GM12878 (cell line): ENCODE results near the gene GID8.

Experiments
- BMI1 ChIP-seq: fragments of 450-650 bp; IDR thresholded peaks from 2 replicates; pipeline ENCODE4 v1.6.1; 2016; ENCODE audit warnings: mild to moderate bottlenecking, moderate library complexity, borderline replicate concordance
- CBFB ChIP-seq: IDR thresholded peaks from 2 replicates; pipeline ENCODE4 v1.6.1; 2016; ENCODE audit warnings: antibody characterized with exemption, low read depth
- IKZF1 ChIP-seq: fragments of 450-650 bp; conservative IDR thresholded peaks from 2 replicates; pipeline ENCODE4 v1.6.1; 2017; ENCODE audit warnings: antibody characterized with exemption, mild to moderate bottlenecking
- POU2F2 ChIP-seq: IDR thresholded peaks from 3 replicates; pipeline ENCODE4 v1.6.1; 2011; ENCODE audit warnings: low read depth, mild to moderate bottlenecking, low read length, borderline replicate concordance

DNA sequence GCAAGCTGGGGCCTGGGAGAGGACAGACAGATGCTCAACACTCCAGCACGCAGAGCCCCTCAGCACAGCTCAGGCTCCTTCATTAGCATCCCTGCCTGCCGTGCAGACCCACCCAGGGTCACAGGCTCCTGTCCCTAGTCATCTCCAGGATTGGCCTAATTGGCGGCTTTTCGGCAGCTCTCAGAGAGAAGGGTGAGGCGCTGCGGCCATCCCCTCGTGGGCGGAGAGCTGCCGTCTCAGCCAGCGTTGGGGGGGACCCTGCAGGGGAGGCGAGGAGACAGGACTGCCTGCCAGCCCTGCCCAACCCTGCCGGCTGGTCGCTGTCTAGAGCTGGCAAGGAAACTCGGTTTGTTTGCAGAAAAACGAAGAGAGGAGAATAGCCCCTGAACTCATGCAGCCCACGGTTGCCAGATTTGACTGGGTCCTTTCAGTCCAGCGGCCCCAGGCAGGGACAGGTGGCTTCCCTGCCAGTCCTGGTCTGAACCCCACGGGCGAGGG is 42.0 kb downstream of the GID8 start:
- TF ChIP-seq POU2F2 = no peak
- no peak for TF ChIP-seq IKZF1
- TF ChIP-seq CBFB = no peak
- TF ChIP-seq BMI1 = no peak
